Stimulated activated CD4-positive, alpha-beta T cell treated with anti-CD3 and anti-CD28 coated beads, Interleukin-4, amount 100 ng/mL, for 48 hours (primary cell): ENCODE measurements around the gene PDCD4.

ENCODE experiments used
- DNase-seq, 2 donors: peaks; one replicate each; pipeline ENCODE4 v3.0.0-alpha.2; 2020; ENCODE audit warnings: low read depth in 2 of 2

PDCD4 gene

DNA sequence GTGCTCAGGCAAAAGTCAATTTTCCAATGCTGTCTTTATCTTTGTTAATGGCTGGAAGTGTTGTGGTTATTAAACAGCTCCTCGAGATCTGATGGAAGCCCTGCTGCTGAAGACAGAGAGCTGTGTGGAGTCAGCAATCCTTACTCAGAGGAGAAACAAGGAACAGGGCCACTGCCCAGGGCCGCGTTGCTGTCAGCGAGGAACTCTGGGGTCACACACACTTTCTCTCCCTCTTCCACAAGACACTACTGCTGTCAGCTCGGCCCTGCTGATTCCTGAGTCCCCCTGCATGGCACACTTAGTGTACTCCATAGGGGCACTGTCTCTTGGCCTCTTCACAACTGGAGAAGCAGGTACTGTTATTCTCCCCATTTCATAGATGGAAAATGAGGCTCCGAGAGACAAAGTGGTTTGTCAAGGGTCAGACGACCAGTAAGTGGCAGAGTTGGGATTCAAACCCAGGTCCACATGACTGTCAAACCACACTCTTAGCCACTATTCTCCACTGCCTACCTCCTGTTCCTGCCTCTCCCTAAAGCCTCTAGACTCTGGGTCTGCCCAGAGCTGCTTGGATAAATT, 29.3 kb upstream of the PDCD4 start:
- no peak for DNase-seq

DNA sequence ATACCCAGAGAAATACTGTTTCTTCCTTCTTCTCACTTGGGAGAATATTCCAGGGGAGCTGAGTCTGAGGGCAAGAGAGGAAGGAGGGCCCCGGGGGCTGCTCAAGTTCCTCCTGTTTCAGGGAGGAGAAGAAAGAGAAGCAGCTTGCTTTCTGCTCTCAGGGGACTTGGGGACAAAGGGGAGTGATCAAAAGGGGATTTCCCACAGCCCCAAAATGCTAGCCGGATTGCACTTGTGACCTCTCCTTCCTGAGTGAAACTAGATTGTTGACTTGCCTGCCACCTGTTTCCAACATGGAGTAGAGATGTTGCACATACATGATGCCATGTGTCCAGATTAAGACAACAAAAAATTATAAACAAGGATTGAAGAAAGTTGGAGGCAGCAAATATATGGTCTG, 28.7 kb upstream of the PDCD4 start:
- DNase-seq: no peak

DNA sequence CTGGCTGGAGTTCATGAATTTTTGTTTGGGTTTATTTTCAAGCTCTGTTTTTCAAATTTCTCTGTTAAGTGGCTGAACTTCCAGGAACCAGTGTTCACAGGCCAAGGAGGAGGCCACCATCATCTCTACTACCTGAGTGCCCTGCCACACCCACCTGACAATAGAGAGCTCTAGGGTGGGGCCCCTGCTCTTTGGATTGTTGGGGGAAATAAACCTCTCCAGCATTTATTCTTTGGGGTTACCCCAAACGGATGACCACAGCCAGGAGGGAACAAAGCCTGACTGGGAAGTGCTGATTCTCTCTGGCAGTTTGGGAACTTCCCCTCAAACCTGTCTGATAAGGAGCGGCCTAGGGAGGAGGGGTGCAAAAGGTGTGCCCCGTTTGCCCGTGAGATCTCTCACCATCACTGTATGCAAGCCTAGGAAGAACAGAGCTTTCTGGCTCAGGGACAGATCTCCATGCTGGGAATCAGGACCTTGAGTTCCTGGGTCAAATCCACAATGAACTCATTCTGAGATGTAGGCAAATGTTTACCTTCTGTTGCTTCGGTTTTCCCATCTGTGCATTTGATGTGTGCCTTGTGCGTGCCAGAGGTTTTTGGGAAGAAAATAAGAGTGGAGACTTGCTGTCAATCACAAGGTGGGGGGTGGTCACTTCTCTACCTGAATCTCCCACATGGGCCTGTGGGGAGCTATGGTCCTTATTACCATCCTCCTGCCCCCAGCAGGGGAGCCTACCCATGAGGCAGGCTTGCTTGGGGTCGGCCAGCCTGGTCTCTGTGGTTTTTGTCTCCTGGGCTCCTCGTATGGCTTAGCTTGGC, 27.7 kb upstream of the PDCD4 start:
- no peak for DNase-seq

DNA sequence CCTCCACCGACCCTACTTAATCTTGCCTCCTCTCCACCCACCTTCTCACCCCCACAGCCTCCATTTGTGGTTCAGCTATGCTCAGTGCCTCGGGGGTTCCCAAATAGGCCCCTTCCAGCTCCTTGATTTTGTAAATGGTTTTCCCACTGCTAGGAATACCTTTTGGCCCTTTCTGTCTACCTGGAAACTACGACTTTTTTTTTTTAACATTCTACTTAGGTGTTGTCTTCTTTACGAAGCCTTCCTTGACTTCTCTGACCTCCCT, 27.2 kb upstream of the PDCD4 start:
- DNase-seq: no peak

DNA sequence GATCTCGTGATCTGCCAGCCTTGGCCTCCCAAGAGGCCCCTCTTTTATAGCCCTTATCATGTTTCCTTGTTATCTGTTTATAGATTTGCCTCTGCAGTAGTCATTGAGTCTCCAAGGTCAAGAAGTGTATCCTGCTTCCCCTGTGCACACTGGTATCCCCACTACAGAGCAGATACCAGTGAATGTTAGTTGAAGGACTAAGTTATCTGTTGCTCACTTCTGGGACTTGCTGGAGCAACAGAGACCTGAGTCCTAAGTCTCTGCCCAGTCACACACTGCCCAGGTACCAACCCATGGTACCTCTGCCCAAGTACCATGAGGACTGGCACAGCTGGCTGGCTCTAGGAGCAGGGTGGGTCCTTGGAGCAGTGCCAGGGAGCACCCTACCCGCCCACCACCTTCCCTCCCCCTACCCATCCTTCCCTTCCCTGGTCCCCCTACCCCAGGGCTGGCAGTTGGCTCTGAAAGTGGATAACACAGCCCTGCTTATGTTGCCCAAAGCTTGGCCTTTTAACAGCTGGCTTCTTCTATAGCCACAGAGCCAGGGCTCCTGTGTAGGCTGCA, 26.5 kb upstream of the PDCD4 start:
- no peak for DNase-seq

DNA sequence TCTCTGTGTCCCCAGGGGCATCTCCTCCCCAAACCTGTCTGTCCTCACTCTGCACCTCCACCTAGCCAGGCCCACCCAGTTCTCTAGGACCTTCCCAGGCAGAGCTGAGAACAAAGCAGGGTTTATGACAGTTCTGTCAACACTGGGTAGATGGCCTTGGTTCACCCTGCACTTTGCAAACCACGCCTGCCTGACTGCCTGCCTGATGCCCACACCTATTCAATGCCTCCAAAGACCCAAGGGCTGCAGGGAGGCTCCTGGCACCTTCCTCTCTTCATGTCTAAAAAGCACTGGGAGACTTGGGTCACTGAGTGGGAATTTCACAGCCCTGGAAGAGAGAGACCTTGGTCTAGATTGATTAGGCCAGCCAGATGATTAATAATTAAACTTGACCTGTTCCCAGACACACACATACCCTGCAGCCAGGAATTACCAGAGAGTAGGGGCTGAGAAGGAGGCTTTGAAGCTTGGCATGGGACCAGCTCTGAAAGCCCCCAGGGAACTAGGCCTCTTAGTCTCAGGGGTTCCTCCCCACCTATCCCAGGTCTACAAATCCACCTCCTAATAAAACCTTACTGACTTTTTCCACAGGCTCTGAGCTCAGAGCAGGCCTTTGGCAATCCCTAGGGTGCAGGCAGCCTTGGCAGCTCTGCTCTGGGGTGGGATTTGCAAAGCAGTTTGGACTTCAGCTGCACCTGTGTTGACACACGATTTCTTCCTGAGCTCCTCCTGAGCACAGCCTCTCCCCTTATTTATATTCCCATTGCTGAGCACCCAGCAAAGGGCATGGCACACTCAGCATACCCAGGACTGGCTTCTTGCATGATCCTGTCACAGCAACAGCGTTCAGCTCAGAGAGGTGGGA, 25.7 kb upstream of the PDCD4 start:
- DNase-seq: no peak

DNA sequence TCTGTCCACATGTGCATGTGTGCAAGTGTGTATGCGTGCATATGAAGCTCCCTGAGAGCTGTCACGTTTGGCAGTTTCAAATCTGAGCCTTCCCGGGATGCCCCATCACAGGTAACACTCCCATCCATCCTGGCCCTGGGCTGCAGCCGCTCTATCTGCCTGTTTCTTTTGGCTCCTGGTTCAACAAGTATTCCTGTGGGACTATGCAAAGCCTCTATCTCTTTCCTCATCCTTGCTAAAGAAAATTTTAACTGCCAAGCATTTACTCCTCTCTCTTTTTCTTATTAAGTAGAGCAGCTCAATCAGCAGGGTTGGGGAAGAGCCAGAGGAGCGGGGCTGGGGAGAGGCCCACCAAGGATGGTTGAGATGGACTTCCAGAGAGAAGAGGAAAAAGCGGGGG, 24.4 kb upstream of the PDCD4 start:
- DNase-seq: no peak

DNA sequence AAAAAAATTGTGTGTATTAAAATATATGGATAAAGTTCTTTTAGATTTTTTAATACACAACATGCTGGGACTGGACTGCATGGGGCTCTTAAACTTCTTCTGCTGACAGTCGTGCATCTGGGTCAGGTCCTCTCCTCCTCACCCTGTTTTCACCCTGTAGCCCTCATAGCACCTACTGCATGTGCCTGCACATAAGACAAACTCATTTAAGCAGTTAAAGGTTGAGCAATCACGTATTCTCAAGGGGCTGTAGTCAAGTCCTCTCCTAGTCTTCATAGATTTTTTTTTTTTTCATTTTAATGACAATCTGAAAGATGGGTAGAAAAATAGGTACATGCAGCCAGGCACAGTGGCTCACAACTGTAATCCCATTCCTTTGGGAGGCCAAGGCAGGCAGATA, 23.6 kb upstream of the PDCD4 start:
- DNase-seq: no peak

DNA sequence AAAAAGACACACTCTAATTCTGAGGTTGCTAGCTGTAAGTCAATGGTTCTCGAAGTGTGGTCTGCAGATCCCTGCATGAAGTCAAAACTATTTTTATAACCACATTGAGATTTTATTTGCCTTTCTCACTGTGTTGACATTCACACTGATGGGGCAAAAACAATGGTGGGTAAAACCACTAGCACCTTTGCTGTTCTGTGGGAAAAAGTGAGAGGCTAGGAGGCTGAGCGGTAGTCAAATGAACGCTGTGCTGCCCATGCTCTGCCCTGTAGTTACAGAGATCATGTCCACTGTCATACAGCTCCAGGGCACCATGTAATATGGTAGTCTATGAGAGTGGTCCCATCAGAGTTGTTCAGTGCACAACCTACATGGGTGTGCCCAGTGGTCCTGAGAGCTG, 21.6 kb upstream of the PDCD4 start:
- DNase-seq: no peak

DNA sequence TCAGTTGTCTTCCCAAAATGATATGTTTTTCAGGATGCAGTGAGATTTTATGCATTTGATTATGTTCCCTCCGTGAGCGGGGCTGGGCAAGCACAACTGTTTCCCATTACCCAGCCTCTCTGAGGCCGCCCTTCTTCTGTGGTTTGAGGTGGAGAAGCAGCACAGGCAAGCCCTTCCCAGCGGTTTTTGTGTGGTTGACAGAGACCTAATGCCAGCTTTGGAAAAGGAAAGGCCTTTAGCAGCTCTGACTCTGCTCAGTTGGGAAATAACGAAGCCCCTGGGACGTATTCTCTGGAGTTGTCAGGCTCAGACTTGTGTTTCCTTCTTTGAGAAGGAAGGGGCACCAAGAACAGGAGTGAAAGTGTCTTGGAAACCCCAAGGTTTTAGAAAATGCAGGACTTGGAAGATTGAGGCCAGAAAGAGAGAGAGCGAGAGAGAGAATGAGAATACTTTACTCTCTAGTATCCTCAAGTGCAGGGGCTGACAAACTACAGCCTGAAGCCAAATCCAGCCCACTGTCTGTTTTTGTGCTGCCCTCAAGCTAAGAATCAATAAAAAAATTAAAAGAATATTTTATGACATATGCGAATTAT, 20.6 kb upstream of the PDCD4 start:
- DNase-seq: no peak

DNA sequence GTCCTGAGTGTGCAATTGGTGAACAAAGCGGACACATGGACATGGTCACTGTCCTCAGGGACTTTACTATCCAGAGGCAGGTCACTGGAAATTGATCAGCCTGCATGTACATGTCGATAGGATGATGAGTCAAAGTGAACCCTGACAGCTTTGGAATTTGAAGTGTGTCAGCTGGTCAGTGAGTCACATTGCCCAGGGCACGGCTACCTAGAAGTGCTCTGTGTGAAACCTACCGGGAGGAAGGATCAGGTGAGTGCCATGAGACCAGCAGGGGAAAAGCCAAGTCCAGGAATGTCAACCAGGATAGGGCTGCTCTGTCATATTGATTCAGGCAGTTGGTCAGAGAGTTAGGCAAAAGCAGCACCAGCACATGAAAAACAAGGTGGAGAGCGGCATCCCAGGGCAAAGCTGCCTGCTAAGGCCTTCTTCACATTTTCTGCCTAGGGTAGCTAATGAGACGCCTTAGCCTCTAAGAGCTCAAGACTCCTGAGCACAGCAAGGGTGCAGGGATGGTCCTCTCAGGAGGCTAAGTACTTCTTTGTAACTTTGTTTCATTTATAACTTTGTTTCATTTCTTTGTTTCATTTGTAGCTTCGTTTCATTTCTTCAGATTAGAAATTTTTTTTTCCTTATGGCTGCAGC, 19.4 kb upstream of the PDCD4 start:
- no peak for DNase-seq

DNA sequence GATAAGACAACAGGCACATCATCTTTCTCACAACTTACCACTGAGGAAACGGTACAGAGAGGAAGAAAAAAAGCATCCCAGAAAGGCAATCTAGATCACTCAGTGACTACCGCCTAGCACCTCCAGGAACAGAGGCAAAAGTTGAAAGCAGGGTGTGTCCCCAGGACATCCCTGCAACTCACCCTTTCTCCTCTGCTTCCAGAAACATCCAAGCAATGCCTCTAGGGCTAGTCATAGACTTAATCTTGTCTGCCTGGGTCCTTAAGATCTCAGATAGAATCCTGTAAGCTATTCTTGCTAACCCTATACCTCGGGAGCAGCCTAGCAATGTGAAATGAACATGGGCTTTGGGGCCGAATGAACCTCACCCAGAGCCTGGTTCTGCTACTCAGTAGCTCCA, 18.8 kb upstream of the PDCD4 start:
- no peak for DNase-seq

DNA sequence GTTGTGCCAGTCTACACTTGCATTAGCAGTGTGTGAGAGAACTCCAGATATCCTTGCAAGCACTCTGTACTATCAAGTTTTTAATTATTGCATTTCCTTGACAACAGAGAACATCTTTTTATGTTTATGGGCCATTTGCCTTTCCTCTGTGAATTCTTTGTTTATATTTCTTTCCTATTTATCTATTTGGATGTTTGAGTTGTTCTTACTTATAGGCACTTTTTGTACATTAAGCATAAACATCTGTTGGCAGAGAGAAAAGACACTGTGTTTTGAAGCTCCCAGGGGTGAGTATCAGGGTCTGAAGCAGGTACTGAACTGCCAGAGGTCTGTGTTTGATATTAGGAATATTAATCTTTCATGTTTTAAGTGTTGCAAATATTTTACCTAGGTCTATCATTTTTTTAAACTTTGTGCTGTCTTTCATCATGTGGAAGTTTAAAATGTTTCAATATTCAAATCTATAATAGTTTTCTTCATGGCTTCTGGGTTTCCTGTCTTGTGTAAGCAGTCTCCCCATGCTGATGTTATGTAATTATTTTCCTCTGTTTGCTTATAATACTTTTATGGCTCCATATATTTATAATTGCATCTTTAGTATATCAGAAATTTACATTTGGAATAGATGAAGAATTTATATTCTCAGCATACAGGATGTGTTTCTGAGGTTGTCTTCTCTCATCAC, 17.7 kb upstream of the PDCD4 start:
- DNase-seq: no peak

DNA sequence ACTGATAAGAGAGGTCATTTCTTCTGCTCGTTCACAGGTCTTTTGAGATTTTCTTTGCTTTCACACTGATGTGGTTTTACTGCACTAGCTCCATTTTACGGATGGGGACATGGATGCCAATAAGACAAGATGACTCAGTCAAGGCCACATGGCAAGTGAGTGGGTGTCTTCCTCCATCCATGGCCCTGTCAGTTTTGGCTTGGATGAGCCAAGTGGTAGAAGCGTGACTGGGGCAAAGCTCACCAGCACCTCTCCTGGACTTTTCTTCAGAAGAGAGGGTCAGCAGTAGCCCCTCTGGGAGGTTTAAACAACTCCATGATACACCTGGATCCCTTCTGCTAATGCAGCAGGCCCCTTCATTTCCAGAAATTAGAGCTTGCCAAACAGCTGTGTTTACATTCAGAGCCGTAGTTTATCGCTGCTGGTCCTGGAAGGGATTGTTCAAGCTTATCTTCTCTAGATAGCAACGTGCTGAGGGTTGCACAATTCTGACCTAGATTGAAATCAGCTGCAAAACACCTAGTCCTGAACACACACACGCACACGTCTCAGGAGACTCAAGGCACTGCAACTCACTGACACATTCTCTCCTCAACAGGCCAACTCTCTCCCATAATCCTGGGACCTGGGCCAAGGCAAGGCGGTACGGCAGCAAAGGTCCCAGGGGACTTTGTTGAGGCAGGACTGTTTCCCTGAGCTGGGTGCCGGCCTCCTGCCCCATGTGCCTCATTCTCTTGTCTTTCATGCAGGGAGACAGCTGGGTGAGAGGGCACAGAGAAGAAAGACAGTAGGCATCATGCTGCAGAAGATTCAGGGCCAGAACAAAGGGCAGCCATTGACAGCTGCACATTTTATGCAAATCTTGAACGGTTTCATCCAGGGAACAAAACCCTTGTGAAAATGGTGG, 14.2 kb upstream of the PDCD4 start:
- no peak for DNase-seq

DNA sequence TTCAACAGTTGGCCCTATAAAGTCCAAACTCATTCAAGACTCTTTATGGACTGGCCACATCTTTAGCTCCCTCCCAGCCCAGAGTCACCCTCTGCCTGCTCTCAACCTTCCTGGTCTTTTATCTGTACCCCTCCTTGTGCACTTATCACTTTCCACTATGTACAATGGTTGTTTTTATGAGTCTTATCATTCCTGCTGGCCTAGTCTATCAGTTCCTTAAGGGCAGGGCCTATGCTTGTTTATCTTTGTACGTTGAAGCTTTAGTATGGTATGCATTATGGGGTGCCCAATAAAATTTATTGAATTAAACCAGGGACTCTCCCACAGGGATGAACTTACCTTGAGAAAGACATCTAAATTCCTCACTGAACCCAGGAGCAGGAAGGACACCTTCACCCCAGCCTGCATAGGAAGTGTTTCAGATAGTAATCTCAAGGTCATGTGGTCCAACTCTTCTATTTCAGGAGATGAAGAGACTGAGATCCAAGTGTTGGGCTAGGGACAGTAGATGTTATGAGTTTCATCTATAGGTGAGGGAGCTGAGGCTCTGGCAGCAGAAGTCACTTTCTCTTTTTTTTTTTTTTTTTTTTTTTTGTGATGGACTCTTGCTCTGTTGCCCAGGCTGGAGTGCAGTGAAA, 13.3 kb upstream of the PDCD4 start:
- DNase-seq: no peak

DNA sequence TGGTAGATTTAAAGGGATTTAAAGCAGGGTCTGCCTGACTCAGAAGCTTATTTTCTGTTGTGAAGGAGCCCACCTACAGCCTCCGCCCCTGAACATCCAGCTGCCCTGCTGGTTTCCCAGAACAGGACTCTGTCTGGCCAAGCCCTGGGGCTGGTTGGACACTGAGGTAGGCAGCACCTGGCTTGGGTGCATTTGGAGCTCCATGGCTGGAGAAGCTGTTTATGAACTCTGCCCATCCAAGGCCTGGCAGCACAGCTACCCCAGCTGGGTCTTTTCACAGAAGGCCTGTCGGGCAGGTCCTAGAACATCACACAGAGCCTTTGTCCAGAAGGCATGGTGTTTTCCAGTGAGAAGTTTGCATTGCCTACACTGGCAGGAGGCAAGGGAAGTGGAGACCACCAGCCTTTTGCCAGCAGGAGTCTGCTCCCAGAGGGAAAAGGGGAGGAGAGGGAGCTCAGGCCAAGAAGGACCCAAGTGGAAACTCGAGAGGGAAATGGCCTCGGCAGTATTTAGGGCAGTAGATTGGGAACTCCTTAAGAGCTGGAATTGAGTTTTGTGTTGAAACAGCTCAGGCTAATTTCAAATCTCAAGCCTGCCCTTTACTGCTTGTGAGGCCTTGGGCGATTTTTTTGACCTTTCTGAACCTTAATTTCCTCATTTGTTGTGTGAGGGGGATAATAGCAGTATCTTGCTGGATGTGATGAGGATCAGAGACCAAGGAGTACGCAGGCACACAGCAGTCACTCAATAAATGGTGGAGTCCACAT, 12.3 kb upstream of the PDCD4 start:
- DNase-seq: no peak

DNA sequence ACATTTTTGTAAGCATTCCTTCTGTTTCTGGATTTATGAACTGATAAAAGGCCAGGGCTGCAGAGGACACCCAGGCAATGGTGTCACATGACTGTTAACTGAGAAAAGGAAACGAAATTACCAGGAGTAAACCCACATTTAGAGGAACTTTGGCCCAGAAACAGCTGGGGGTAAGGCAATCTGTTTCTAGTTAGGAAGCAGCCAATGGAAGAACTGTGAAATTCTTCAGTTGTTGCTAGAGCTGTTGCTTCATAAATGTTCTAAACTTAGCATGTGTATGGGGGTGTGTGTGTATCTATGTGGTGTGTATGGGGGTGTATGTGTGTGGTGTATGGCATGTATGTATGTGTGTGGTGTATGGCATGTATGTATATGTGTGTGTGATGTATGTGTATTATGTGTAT, 11.8 kb upstream of the PDCD4 start:
- DNase-seq: no peak

DNA sequence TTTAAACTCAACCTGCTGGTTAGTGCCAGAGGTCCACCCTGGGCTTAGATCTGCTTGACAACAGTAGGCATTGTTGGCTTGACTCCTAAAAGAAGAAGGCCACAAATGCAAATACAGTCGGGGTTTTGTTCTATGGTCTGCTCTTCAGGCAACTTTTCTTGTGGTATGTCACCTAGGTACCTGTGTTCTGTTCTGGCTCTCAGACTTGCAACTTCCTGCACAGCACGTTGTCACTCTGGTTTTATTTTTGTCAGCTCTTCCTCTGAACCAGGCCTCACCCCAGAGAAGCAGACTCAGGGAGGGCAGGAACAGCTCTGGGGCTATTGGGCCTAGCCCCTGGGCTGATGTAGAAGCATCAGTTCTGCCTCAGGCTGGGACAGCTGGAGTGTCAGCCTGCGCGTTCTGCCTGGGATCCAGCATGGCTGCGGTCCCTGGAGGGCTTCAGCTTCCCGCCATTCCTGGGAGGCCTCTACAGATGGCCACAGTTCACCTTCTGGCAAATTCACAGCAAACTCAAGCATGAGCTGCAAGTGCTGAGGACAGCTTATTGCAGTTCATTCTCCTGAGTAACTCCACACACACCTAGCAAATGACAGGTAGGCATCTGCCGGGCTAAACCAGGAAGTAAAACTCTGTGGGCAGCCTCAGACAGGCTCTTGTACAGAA, 11.0 kb upstream of the PDCD4 start:
- no peak for DNase-seq
